Stimulated activated CD4-positive, alpha-beta T cell treated with anti-CD3 and anti-CD28 coated beads, Interleukin-15, amount 100 ng/mL, for 1 hour (primary cell): Measurements from ENCODE around the gene HEXIM2.

ENCODE experiments used
- DNase-seq, 2 donors: peaks; one replicate each; pipeline ENCODE4 v3.0.0-alpha.2; 2020; ENCODE audit warnings: low read depth in 1 of 2, low spot score in 1 of 2

HEXIM2 gene

DNA sequence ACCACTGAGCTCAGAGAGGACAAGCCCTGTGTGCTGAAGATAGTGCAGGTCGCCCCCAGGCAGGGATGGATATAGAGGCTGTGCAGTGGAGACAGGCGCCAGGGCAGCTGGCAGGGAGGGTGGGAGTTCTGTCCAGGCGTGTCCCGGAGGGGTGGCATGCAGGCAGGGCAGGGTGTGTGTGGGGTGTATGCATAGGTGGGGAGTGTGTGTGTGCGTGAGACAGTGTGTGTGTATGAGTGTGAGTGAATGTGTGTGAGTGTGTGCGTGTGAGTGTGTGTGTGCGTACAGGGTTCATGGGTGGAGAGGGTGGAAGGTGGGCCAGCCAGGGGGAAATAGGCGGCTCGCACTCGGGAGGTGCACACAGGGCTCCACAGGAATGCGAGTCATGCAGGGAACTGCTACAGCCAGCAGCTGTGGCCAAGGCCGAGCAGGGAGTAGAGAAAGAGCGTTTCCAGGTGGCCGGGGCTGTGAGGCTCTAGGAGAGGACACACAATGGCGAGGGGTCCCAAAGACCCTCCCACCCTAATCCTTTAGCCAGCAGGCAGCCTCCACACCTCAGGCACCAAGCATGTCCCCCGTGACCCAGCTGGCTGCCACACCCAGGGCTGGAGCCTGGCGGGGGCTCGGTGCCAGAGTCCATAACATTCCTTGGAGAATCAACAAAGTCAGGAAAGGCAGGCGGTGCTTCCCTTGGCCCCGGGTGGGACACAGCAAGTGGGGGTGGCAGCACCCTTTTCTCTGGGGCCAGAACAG, 34.0 kb upstream of the HEXIM2 start:
- no peak for DNase-seq

DNA sequence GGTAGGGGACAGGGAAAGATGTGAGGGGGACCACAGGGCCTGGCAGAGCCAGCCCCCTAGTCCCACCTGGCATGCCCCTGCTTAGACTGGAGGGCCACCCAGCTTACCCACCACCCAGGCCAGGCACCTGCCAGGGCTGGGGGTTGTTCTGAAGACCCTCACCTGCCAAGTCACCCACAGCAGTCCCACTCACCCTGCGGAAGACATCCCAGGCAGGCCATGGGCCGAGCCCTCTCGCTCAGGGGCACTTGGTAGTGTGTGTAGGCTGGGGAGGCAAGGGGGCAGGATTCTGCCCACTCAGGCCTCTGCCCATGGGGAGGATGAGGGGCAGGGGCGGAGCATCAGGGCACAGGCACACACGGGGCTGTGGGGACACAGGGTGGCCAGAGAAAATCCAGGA, 33.3 kb upstream of the HEXIM2 start:
- DNase-seq: no peak

DNA sequence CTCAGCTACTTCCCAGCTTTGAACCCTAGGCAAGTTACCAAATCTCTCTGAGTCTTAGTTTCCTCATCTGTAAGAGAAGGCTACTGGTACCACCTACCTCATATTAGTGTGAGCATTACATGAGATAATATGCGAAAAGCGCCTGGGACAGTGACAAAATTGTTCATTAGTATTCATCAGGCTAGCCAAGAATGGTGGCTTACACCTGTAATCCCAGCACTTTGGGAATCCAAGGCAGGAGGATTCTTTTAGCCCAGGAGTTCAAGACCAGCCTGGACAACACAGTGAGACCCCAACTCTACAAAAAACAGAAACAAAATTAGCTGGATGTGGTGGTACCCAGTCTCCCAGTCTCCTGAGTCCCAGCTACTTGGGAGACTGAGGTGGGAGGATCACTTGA, 32.7 kb upstream of the HEXIM2 start:
- DNase-seq: no peak

GRCh38 chr17:45129426-45129939, 32.2 kb upstream of the HEXIM2 start:
- no peak for DNase-seq

DNA sequence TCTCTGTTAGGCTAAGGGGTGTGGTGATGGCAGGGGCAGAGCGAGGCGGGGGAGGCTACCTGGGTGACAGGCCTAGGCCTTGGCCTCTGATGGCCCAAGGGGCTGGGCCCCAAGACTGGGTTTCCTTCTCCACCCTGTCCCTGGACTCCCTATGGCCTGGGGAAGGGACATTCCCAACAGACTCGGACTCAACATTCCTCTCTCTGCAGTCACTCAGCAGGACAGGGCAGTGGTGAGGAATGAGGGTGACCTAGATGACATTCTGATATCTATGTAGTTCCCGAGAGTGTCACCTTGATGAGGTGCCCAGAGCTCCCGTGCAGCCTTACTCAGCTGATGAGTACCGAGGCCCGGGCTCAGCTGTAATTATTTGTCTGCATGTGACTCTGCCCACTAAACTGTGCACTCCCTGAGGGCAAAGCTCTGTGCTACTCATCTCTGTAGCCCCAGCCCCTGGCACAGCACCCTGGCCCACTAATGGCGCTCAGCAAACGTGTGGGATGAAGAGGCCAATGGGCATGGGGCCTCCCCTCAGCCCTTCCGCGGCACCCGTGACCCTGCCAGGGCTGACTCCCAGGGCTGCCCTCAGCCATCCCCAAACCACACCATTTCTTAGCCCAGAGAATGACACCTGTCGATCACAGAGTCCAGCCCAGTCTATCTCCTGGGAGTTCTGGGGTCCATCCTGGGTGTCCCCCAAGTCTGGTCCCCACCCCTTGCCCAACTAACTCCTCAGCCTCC, 31.6 kb upstream of the HEXIM2 start:
- no peak for DNase-seq

- DNase-seq: no peak
Measured at GRCh38 chr17:45130681-45131615, 30.7 kb upstream of the HEXIM2 start.

GRCh38 chr17:45131616-45132319, 29.9 kb upstream of the HEXIM2 start:
- DNase-seq: peak; percentile 22 to 47

GRCh38 chr17:45132320-45132571, 29.4 kb upstream of the HEXIM2 start, which contains the start of gene PLCD3:
TSS of gene PLCD3 (minus strand) at chr17:45132515. CDS start at chr17:45132410, 105 bp downstream.
- DNase-seq: no peak

GRCh38 chr17:45132572-45133463, 28.9 kb upstream of the HEXIM2 start:
- peak; percentile 48 to 62 for DNase-seq

DNA sequence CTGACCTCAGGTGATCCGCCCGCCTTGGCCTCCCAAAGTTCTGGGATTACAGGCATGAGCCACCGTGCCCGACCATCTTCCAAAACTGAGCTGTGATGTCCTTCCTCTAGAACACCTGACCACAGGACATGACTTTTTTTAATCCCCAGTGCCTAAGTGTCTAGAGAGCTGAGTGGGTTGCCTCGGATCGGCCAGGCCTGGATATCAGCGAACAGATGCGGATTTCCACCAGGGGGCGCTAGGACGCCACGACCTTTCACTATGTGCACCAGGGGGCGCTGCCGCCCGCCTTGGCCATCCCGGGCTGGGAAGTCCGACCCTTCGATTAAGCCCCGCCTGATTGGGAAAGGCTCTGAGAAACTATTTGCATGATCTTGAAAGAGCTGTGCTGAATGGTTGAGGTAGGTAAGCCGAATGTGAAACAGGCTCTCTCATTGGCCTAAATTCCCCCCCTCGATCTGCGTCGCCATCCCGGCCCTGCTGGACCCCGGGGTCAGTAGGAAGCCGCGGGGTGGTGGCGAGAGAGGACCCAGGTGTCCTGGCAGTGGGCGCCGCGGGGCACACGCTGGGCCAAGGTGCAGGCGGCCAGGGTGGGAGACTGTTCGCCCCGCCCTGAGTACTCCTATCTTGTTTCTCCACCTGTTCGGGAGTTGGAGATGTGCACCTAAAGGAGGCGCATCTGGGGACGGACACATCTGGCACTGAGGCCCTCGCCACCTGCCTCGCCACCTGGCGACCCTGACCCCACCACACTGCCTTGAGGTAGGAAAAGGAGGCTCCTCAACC, 26.3 kb upstream of the HEXIM2 start, which contains the start of gene ACBD4:
ACBD4 (plus strand) TSS at position 496 of the 786 bp plus-strand sequence. CDS start 458 bp downstream, outside the sequence.
- peak; percentile 94 to 96 for DNase-seq

GRCh38 chr17:45135978-45136791, 25.5 kb upstream of the HEXIM2 start:
- no peak for DNase-seq

GRCh38 chr17:45136846-45137560, 24.7 kb upstream of the HEXIM2 start:
- no peak for DNase-seq

DNA sequence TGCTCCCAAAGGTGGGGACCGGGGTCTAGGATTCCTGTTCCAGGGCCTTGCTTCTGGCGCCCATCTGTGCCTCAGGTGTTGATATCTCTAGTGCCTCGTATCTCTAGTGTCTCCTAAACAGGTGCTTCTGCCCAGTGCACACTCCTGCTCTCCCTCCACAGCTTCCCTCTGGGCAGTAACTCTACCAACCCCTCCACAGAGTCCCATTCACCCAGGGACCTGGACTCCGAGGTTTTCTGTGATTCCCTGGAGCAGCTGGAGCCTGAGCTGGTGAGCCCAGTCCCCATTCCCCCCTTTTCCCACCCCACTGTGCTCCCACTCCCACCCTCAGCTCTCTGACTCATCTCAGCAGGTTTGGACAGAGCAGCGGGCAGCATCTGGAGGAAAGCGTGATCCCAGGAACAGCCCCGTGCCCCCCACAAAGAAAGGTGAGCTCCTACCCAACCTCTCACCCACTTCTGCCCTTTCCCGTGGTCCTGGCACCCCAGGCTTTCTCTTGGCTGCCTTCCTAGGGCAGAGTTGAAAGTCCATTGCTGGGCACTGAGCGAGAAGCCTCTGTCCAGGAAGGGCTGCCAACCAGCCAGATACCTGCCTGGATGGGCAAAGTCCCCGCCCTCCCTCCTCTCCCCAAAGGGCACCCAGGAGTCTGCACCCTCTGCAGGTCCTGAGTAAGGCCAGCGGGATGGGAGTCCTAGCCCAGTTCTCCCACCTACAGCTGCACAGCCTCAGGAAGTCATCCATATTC, 23.9 kb upstream of the HEXIM2 start:
- no peak for DNase-seq

DNA sequence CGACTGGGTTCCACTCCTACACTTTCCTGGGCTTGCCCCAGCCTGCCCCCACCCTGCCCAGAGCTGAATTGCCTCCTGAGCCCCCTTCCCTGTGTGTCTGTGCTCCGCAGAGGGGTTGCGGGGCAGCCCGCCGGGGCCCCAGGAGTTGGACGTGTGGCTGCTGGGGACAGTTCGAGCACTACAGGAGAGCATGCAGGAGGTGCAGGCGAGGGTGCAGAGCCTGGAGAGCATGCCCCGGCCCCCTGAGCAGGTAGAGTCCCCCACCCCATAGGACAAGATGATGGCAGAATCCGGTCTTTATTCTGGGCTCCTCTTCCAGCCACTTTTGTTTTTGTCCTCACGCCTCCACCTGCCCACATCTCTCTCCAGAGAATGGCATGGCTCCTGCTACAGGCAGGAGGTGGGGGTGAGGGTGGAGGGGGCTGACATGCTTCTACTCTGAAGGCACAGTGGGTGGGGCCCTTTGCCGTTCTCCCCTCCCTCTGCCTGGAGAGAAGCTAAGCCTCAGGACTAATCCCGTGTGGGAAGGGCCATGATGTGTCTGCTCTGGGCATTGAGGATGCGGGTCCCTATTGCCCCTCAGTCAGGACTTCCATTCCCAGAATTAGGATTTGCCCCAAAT, 22.7 kb upstream of the HEXIM2 start:
- DNase-seq: no peak

- no peak for DNase-seq
Measured at GRCh38 chr17:45139533-45139920, 22.1 kb upstream of the HEXIM2 start.

DNA sequence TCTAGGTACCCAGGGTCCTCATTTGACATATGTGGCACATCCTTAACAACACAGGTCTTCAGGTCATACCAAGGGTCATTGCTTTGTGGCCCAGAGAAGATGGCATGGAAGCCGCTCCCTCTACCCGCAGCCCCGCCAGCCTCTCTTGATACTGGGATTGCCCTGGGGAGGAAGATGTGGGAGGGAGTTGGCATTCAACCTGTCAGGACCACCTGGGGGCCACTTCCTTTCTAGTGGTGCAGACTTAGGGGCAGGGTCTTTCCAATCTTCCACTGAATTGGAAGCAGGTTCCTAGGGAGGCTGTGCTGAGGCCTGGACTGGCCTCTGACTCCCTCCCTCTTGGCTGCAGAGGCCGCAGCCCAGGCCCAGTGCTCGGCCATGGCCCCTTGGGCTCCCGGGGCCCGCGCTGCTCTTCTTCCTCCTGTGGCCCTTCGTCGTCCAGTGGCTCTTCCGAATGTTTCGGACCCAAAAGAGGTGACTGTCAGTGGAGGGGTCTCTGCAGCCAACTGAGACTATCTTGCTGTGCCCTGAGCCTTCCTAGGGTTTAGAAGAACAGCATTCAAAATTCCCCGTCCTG, 18.5 kb upstream of the HEXIM2 start:
- DNase-seq: no peak
